HuH-7 (cell line): ENCODE measurements around the gene KEAP1.

Experiments
- DNase-seq: peaks from one replicate; pipeline ENCODE4 v3.0.0; 2011; ENCODE audit warnings: low spot score

Gene KEAP1

DNA sequence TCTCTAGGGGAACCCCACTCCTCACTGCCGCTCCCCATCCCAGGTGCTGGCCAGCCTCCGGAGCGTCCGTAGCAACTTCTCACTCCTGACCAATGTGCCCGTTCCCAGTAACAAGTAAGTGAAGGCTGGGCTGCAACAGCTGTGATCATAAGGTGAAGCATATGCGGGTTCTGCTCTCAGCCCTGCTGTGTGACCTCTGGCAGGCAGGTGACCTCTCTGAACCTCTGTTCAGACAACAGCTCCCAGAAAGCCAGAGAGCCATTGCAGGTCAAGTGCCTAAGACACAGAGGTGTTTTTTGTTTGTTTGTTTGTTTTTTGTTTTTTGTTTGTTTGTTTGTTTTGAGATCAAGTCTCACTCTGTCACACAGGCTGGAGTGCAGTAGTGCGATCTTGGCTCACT, 54.1 kb downstream of the KEAP1 start:
- DNase-seq: no peak

DNA sequence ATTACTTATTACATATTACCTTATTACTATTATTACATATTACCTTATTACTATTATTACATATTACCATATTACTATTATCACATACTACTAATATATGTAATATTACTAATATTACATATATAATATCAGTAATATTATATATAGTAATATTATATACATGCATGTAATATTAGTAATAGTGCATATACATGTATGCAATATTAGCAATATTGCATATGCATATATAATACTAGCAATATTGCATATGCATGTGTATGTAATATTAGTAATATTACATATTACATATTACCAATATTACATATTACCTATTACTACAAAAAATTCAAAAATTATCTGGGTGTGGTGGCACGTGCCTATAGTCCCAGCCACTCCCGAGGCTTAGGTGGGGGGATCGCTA, 60.5 kb downstream of the KEAP1 start:
- DNase-seq: no peak

DNA sequence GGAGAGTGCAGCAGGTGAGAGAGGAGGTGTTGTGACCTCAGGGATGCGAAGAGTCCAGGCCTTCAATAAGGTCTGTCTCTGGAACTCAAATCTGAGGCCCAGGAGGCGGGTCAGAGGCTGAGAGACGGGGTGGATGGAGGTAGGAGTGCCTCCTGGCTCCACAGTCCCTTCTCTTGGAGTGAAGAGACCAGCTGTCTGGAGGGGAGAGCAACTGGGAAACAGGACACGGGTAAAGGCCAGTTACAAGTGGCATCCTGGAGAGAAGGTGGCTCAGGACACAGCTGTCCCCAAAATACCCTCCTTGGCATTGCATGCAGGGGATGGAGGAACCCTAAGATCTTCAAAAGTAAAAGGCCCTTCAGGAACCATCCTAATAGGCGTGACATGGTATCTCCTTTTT, 63.6 kb downstream of the KEAP1 start:
- no peak for DNase-seq
